ENCODE measurements around the gene GALNTL6. TPM values are rescaled to one million over a fixed set of nuclear protein-coding genes. Genes with fewer than 3 reads are reported as not detected.
A peak's percentile ranks its signal among the peaks of the same experiment; 100 is the strongest.

GALNTL6 gene
- total and polyA plus RNA-seq, 9 of the 15 experiments (the other 6 are each of a cell fraction or from before 2014, with no cell fraction given), result 0.18 to 0.50 (median 0.29) TPM

DNA sequence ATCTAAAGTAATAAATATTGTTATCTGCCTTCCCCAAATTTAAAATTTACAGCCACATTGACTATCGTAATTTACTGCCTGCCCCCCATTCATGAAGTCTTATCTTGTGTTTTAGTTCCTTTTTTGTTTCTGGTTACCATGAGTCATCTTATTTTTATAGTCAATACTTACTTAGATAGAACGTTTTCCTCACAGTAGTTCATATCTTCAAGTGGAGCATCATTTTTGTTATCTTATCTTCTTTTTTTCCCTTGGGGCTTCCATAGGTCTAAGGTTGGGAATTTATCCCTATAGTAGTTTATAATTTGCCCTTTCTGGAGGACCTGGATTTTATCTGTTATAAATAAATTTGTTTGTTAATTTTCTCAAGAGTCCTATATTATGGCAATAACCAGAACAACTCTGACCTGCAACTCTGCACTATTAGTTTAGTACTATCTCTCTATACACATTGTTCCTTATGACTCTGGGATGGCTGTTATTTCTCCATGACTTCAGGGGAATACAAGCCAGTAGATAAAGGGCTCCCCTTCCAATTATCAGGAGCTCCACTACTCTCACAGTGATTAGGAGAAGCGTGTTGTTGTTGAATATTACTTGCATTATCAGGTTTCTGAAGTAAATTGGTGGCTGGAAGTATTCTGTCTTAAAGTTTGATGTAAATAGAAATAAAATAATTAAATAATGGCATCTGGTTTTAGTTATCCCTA lies 330.6 kb downstream of the GALNTL6 start (continued):
- TF ChIP-seq ZNF263 (CRISPR knock-in tag; IDR thresholded peaks at IDR 0.05; ENCODE audit: borderline replicate concordance) (no peak), CBFA2T3 (IDR thresholded peaks at IDR 0.05) (peak; percentile 76), ZSCAN29 (IDR thresholded peaks at IDR 0.05) (no peak), NFATC3 (IDR thresholded peaks at IDR 0.05) (no peak), NR2C2 (CRISPR knock-in tag; IDR thresholded peaks at IDR 0.05) (no peak), NR2C2 (tag; IDR thresholded peaks at IDR 0.05) (no peak), ZNF707 (CRISPR knock-in tag; conservative IDR thresholded peaks at IDR 0.05) (no peak), MXI1 (IDR thresholded peaks at IDR 0.05; ENCODE audit: low read depth, low read length) (no peak), POU5F1 (IDR thresholded peaks at IDR 0.05; ENCODE audit: borderline replicate concordance, low read depth, low read length, partially characterized antibody) (no peak), CXXC5 (CRISPR knock-in tag; IDR thresholded peaks at IDR 0.05) (no peak), DPF2 (IDR thresholded peaks at IDR 0.05) (peak; percentile 90), CC2D1A (IDR thresholded peaks at IDR 0.05) (no peak; the same call in 1 of the 2 replicates), SIX5 (IDR thresholded peaks at IDR 0.05; ENCODE audit: borderline replicate concordance in 1 of 2, insufficient read depth in 1 of 2, low read depth in 1 of 2, low read length in 2 of 2) (no peak), SP1 (CRISPR knock-in tag; IDR thresholded peaks at IDR 0.05) (no peak), SP2 (IDR thresholded peaks at IDR 0.05; ENCODE audit: extremely low read depth, low read depth, low read length, poor library complexity, severe bottlenecking) (no peak), TRIM24 (IDR thresholded peaks at IDR 0.05) (peak in 1 of 2 experiments; percentile 67; a peak in 2 of 4 replicates), EP400 (IDR thresholded peaks at IDR 0.05) (no peak), ZFX (CRISPR knock-in tag; IDR thresholded peaks at IDR 0.05) (no peak), NCOR1 (IDR thresholded peaks at IDR 0.05) (no peak), MCM3 (IDR thresholded peaks at IDR 0.05) (no peak), NCOA4 (IDR thresholded peaks at IDR 0.05; ENCODE audit: partially characterized antibody) (no peak), PTTG1 (tag; IDR thresholded peaks at IDR 0.05; ENCODE audit: low read depth) (no peak)
- TF ChIP-seq, protein P1, sequence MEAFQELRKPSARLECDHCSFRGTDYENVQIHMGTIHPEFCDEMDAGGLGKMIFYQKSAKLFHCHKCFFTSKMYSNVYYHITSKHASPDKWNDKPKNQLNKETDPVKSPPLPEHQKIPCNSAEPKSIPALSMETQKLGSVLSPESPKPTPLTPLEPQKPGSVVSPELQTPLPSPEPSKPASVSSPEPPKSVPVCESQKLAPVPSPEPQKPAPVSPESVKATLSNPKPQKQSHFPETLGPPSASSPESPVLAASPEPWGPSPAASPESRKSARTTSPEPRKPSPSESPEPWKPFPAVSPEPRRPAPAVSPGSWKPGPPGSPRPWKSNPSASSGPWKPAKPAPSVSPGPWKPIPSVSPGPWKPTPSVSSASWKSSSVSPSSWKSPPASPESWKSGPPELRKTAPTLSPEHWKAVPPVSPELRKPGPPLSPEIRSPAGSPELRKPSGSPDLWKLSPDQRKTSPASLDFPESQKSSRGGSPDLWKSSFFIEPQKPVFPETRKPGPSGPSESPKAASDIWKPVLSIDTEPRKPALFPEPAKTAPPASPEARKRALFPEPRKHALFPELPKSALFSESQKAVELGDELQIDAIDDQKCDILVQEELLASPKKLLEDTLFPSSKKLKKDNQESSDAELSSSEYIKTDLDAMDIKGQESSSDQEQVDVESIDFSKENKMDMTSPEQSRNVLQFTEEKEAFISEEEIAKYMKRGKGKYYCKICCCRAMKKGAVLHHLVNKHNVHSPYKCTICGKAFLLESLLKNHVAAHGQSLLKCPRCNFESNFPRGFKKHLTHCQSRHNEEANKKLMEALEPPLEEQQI (IDR thresholded peaks at IDR 0.05), result peak; percentile 70
- TF ChIP-seq, protein P2, sequence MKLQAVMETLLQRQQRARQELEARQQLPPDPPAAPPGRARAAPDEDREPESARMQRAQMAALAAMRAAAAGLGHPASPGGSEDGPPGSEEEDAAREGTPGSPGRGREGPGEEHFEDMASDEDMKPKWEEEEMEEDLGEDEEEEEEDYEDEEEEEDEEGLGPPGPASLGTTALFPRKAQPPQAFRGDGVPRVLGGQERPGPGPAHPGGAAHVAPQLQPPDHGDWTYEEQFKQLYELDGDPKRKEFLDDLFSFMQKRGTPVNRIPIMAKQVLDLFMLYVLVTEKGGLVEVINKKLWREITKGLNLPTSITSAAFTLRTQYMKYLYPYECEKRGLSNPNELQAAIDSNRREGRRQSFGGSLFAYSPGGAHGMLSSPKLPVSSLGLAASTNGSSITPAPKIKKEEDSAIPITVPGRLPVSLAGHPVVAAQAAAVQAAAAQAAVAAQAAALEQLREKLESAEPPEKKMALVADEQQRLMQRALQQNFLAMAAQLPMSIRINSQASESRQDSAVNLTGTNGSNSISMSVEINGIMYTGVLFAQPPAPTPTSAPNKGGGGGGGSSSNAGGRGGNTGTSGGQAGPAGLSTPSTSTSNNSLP (IDR thresholded peaks at IDR 0.05; ENCODE audit: borderline replicate concordance, low read depth, low read length), result no peak; the same call in 1 of the 2 replicates
- TF ChIP-seq, protein P3, sequence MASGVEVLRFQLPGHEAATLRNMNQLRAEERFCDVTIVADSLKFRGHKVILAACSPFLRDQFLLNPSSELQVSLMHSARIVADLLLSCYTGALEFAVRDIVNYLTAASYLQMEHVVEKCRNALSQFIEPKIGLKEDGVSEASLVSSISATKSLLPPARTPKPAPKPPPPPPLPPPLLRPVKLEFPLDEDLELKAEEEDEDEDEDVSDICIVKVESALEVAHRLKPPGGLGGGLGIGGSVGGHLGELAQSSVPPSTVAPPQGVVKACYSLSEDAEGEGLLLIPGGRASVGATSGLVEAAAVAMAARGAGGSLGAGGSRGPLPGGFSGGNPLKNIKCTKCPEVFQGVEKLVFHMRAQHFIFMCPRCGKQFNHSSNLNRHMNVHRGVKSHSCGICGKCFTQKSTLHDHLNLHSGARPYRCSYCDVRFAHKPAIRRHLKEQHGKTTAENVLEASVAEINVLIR (CRISPR knock-in tag; IDR thresholded peaks at IDR 0.05), result no peak
- TF ChIP-seq, protein P4, sequence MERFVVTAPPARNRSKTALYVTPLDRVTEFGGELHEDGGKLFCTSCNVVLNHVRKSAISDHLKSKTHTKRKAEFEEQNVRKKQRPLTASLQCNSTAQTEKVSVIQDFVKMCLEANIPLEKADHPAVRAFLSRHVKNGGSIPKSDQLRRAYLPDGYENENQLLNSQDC (CRISPR knock-in tag; IDR thresholded peaks at IDR 0.05), result no peak

All from K562 (cell line).